Measurements from ENCODE around the gene BMP10. TPM values are rescaled to one million over a fixed set of nuclear protein-coding genes. Genes with fewer than 3 reads are reported as not detected.
A peak's percentile ranks its signal among the peaks of the same experiment; 100 is the strongest.

Gene BMP10
- total RNA-seq, 1 experiment from 2014 or later, result not detected

DNA sequence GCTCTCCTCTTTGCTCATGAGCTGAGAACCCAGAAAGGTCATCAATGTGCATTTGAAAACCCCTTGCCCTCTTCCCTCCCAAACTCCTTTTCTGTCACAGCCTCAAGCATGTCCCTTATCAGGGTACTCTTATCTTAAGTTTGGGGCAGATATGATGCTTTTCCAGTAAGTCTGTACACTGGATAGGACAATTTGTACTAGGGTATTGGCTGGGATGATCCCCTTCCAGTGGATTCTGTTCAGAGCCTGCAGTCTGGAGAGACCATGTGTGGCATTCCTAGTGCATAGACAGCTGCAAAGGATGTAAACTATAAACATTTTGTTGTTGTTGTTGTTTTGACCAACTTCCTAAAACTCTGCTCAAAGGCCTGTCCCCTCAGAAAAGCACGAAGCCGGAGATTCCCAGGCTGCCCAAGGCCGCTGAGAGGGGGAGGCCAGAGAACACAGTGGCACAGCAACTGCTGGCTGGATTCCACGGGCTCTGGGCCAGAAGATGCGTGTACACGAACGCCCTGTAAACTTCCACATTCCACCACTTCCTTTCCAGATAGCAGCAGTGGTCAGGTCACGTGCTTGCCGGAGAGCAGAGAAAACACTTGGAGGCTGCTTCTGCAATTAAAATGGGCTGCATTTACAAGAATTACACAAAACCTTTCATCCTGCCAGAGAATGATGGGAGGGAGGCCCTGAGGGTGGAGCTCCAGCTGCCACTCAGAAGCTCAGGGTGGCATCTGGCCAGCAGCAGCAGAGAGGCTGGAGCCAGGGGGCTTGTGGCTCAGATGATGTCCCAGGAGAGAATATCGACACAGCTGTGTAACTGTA is 42.1 kb downstream of the BMP10 start:
- H3K9me3 ChIP-seq (ENCODE audit: low read depth, low read length, poor library complexity, severe bottlenecking), result no peaks in the 10 kb centered on the region
- peak; percentile 99 for DNase-seq (ENCODE audit: low spot score)
- peaks cover 15% of the 10 kb centered on the region for H3K4me1 ChIP-seq (ENCODE audit: insufficient read depth, low read length, poor library complexity, severe bottlenecking)
- no peaks in the 10 kb centered on the region for H3K27me3 ChIP-seq (replicated peaks; ENCODE audit: insufficient read depth, low read depth, low read length, poor library complexity)
- peak overlapping the region; percentile 63 for H3K27ac ChIP-seq (ENCODE audit: low read depth, low read length, poor library complexity, severe bottlenecking)
- ChIA-PET POLR2A (ENCODE audit: low non-redundant PET) (interaction anchor here (0.6 to 0.7 kb wide), 2 partner anchors 30 to 1264 kb away, joined by 3 to 4 read pairs; no protein-coding TSS in a partner anchor), CTCF (interaction anchor here (1.6 kb wide), 1 partner anchor 77 kb away, joined by 4 read pairs; no protein-coding TSS in a partner anchor)
- intact Hi-C loops (cut with micrococcal nuclease; ENCODE audit: unreplicated experiment), result no loop called here
- no TSS peak for BruUV-seq (replicated peaks)
- TF ChIP-seq CTCF (conservative IDR thresholded peaks at IDR 0.05; ENCODE audit: low read depth, low read length) (no peak), EZH2 (IDR thresholded peaks at IDR 0.05; ENCODE audit: borderline replicate concordance, low read depth, low read length, poor library complexity, severe bottlenecking) (no peak)
- no peak overlapping the region for H3K4me3 ChIP-seq (ENCODE audit: low read depth, low read length, poor library complexity, severe bottlenecking)
- H3K36me3 ChIP-seq (ENCODE audit: insufficient read depth, low read length, poor library complexity, severe bottlenecking), result no peaks in the 10 kb centered on the region

DNA sequence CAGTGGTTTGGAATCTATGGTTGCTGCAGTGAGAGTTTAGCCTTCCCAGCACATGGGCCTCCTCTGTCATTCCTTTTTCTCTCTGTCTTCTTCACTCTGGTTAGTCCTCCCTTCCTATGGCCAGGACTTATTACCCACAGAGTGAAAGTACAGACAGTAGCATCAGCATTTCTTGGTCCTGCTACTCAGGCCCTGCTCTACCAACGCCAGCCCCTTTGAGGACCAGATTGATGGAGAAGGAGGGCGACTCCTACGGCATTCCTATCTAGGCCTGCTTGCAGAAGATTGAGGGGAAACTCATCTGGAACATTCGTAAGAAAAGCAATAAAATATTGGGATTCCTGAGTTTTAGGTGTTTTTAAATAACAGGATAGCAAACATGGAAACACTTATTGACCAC is 43.5 kb downstream of the BMP10 start:
- Histone ChIP-seq H3K9me3 (ENCODE audit: low read depth, low read length, poor library complexity, severe bottlenecking) (no peaks in the 10 kb centered on the region), H3K4me1 (ENCODE audit: insufficient read depth, low read length, poor library complexity, severe bottlenecking) (peaks cover 15% of the 10 kb centered on the region), H3K27ac (ENCODE audit: low read depth, low read length, poor library complexity, severe bottlenecking) (no peak overlapping the region), H3K36me3 (ENCODE audit: insufficient read depth, low read length, poor library complexity, severe bottlenecking) (no peaks in the 10 kb centered on the region), H3K27me3 (replicated peaks; ENCODE audit: insufficient read depth, low read depth, low read length, poor library complexity) (no peaks in the 10 kb centered on the region), H3K4me3 (ENCODE audit: low read depth, low read length, poor library complexity, severe bottlenecking) (no peak overlapping the region)
- CTCF ChIA-PET, result no interaction called here
- no peak for DNase-seq (ENCODE audit: low spot score)
- POLR2A ChIA-PET (ENCODE audit: low non-redundant PET), result no interaction called here
- no peak for TF ChIP-seq CTCF (conservative IDR thresholded peaks at IDR 0.05; ENCODE audit: low read depth, low read length)
- TF ChIP-seq EZH2 (IDR thresholded peaks at IDR 0.05; ENCODE audit: borderline replicate concordance, low read depth, low read length, poor library complexity, severe bottlenecking), result no peak
- intact Hi-C loops (cut with micrococcal nuclease; ENCODE audit: unreplicated experiment), result no loop called here
- no TSS peak for BruUV-seq (replicated peaks)

DNA sequence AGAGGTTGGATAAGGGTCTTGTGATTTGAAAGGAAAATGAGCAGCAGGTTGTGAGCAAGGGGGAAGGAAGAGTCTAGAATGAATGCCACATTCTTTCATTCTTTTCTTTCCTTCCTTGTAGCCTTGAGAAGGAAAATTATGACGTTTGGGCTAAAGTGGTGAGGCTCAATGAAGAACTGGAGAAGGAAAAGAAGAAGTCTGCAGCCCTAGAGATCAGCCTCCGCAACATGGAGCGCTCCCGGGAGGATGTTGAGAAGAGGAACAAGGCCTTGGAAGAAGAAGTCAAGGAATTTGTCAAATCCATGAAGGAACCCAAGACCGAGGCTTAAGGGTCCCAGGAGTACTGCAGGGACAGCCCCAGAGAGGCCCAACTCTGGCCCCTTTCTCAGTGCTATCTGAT is 45.3 kb downstream of the BMP10 start:
- no peak overlapping the region for H3K4me3 ChIP-seq (ENCODE audit: low read depth, low read length, poor library complexity, severe bottlenecking)
- ChIA-PET CTCF (interaction anchor here (0.7 kb wide), 1 partner anchor 74 kb away, joined by 3 read pairs; no protein-coding TSS in a partner anchor), POLR2A (ENCODE audit: low non-redundant PET) (no interaction called here)
- no peak overlapping the region for H3K27ac ChIP-seq (ENCODE audit: low read depth, low read length, poor library complexity, severe bottlenecking)
- H3K27me3 ChIP-seq (replicated peaks; ENCODE audit: insufficient read depth, low read depth, low read length, poor library complexity), result no peaks in the 10 kb centered on the region
- BruUV-seq (replicated peaks), result no TSS peak
- no peaks in the 10 kb centered on the region for H3K9me3 ChIP-seq (ENCODE audit: low read depth, low read length, poor library complexity, severe bottlenecking)
- no peak for TF ChIP-seq EZH2 (IDR thresholded peaks at IDR 0.05; ENCODE audit: borderline replicate concordance, low read depth, low read length, poor library complexity, severe bottlenecking)
- no peak for TF ChIP-seq CTCF (conservative IDR thresholded peaks at IDR 0.05; ENCODE audit: low read depth, low read length)
- intact Hi-C loops (cut with micrococcal nuclease; ENCODE audit: unreplicated experiment), result no loop called here
- no peaks in the 10 kb centered on the region for H3K36me3 ChIP-seq (ENCODE audit: insufficient read depth, low read length, poor library complexity, severe bottlenecking)
- H3K4me1 ChIP-seq (ENCODE audit: insufficient read depth, low read length, poor library complexity, severe bottlenecking), result peaks cover 15% of the 10 kb centered on the region
- DNase-seq (ENCODE audit: low spot score), result no peak

All from A673 (cell line).